Measurements from ENCODE around the gene SLC39A11. TPM values are rescaled to one million over a fixed set of nuclear protein-coding genes. Genes with fewer than 3 reads are reported as not detected.
"Not testable (repeated sequence)": the region's sequence is repeated elsewhere in the genome, so short reads cannot be mapped to it uniquely, and the experiment has no call there.

SLC39A11 gene
- total RNA-seq, 2 donors from 2014 or later, result 21.5 to 26.4 TPM

GRCh38 chr17:72999474-72999873 is 93.0 kb downstream of the SLC39A11 start:
- not testable (repeated sequence) for ATAC-seq (replicated peaks in 1 of 2); DNase-seq; H3K4me3 Mint-ChIP-seq; H3K27me3 Mint-ChIP-seq (ENCODE audit: low read depth); H3K4me1 Mint-ChIP-seq (ENCODE audit: low read depth); H3K36me3 Mint-ChIP-seq (ENCODE audit: insufficient read depth in 2 of 2); H3K9me3 Mint-ChIP-seq; H3K27ac Mint-ChIP-seq

DNA sequence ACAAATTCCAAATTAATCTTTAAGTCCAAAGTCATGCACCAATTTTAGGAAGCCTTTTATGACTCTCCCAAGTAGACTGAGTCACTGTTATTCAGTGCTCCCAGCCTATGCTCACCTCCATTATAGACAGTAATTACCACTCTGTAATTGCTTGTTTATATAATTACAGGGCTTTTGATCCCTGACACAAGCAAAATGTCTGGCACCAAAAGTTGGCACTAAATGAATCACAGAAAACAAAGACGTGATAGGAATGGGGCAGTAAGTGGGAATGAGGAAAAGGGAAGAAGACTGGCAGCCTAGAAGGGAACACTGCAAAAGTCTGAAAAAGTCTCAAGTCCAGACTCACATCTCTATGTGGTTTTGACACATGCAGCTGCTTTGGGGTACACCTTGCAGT is 94.1 kb downstream of the SLC39A11 start:
- peaks cover 0 to 7% of the 10 kb centered on the region in 2 donors for H3K9me3 Mint-ChIP-seq
- peaks cover 4% of the 10 kb centered on the region for H3K4me1 Mint-ChIP-seq (ENCODE audit: low read depth)
- no peak overlapping the region for H3K4me3 Mint-ChIP-seq
- no peak for DNase-seq
- no peaks in the 10 kb centered on the region for H3K27me3 Mint-ChIP-seq (ENCODE audit: low read depth)
- no peak for ATAC-seq (replicated peaks in 1 of 2)
- peaks cover 1 to 3% of the 10 kb centered on the region in 2 donors for H3K36me3 Mint-ChIP-seq (ENCODE audit: insufficient read depth in 2 of 2)
- no peak overlapping the region for H3K27ac Mint-ChIP-seq

GRCh38 chr17:72997559-72997958 is 94.9 kb downstream of the SLC39A11 start:
- Mint-ChIP-seq H3K36me3 (ENCODE audit: insufficient read depth in 2 of 2) (peaks cover 1 to 3% of the 10 kb centered on the region in 2 donors), H3K4me3 (no peak overlapping the region), H3K9me3 (peaks cover 0 to 7% of the 10 kb centered on the region in 2 donors), H3K27ac (no peak overlapping the region), H3K4me1 (ENCODE audit: low read depth) (peaks cover 12% of the 10 kb centered on the region), H3K27me3 (ENCODE audit: low read depth) (no peaks in the 10 kb centered on the region)
- no peak for ATAC-seq (replicated peaks in 1 of 2)
- no peak for DNase-seq

DNA sequence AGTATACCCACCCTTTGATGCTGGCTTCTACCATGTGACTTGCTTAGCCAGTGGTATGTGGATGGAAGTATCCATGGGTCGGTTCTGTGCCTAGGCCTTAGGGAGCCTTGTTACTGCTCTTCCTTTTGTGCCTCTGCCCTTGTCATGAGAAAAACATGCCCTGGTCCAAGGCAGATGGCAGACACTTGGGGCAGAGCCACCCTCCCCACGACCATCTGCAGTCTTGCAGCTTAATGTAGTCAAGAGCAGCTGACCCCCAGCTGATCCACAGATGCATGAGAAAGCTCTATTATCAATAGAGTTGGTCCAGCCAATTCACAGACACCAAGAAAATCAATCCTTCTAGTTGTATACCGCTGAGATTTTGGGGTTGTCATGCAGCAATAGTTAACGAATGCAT is 95.7 kb downstream of the SLC39A11 start:
- Mint-ChIP-seq H3K27me3 (ENCODE audit: low read depth) (no peaks in the 10 kb centered on the region), H3K36me3 (ENCODE audit: insufficient read depth in 2 of 2) (peaks cover 1 to 3% of the 10 kb centered on the region in 2 donors), H3K27ac (no peak overlapping the region), H3K4me3 (no peak overlapping the region), H3K4me1 (ENCODE audit: low read depth) (peaks cover 16% of the 10 kb centered on the region), H3K9me3 (peaks cover 0 to 7% of the 10 kb centered on the region in 2 donors)
- ATAC-seq (replicated peaks in 1 of 2) (no peak), DNase-seq (no peak)

GRCh38 chr17:72995008-72995656 is 97.4 kb downstream of the SLC39A11 start:
- DNase-seq, result no peak
- H3K9me3 Mint-ChIP-seq, result peaks cover 0 to 7% of the 10 kb centered on the region in 2 donors
- H3K4me1 Mint-ChIP-seq (ENCODE audit: low read depth), result peaks cover 16% of the 10 kb centered on the region
- ATAC-seq (replicated peaks in 1 of 2), result no peak
- no peaks in the 10 kb centered on the region for H3K27me3 Mint-ChIP-seq (ENCODE audit: low read depth)
- no peak overlapping the region for H3K27ac Mint-ChIP-seq
- no peak overlapping the region for H3K4me3 Mint-ChIP-seq
- H3K36me3 Mint-ChIP-seq (ENCODE audit: insufficient read depth in 2 of 2), result peaks cover 1 to 3% of the 10 kb centered on the region in 2 donors

DNA sequence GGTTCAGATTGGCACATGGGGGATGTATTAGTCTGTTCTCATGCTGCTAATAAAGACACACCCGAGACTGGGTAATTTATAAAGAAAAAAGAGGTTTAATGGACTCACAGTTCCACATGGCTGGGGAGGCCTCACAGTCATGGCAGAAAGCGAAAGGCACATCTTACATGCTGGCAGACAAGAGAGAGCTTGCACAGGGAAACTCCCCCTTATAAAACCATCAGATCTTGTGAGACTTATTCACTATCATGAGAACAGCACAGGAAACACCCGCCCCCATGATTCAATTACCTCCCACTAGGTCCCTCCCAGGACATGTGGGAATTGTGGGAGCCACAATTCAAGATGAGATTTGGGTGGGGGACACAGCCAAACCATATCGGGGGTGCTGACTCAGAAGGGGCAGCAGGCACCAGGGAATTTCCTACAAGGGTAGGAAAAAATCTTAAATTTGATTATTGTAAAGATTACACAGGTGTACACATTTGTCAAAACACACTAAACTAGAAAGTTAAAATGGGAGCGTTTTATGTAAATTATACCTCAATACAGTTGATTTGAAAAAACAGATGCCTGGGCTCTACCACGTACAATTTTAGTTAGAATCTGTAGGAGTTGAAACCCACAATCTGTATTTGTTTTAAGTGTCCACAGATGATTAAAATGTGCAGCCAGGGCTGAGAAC is 99.6 kb downstream of the SLC39A11 start:
- not testable (repeated sequence) for H3K36me3 Mint-ChIP-seq (ENCODE audit: insufficient read depth in 2 of 2); H3K27me3 Mint-ChIP-seq (ENCODE audit: low read depth); H3K9me3 Mint-ChIP-seq
- ATAC-seq (replicated peaks in 1 of 2) (peak; percentile 36 to 62), DNase-seq (peak; percentile 12 to 16)
- peaks cover 16% of the 10 kb centered on the region for H3K4me1 Mint-ChIP-seq (ENCODE audit: low read depth)
- peak overlapping the region; percentile 28 for H3K27ac Mint-ChIP-seq
- H3K4me3 Mint-ChIP-seq, result peak overlapping the region; percentile 31 to 52

GRCh38 chr17:72991651-72992050 is 100.8 kb downstream of the SLC39A11 start:
- H3K9me3 Mint-ChIP-seq, result peaks cover 0 to 7% of the 10 kb centered on the region in 2 donors
- ATAC-seq (replicated peaks in 1 of 2) (no peak), DNase-seq (no peak)
- H3K27me3 Mint-ChIP-seq (ENCODE audit: low read depth), result no peaks in the 10 kb centered on the region
- H3K36me3 Mint-ChIP-seq (ENCODE audit: insufficient read depth in 2 of 2), result peaks cover 0 to 3% of the 10 kb centered on the region in 2 donors
- H3K4me1 Mint-ChIP-seq (ENCODE audit: low read depth), result peaks cover 16% of the 10 kb centered on the region
- H3K4me3 Mint-ChIP-seq, result no peak overlapping the region
- no peak overlapping the region for H3K27ac Mint-ChIP-seq

DNA sequence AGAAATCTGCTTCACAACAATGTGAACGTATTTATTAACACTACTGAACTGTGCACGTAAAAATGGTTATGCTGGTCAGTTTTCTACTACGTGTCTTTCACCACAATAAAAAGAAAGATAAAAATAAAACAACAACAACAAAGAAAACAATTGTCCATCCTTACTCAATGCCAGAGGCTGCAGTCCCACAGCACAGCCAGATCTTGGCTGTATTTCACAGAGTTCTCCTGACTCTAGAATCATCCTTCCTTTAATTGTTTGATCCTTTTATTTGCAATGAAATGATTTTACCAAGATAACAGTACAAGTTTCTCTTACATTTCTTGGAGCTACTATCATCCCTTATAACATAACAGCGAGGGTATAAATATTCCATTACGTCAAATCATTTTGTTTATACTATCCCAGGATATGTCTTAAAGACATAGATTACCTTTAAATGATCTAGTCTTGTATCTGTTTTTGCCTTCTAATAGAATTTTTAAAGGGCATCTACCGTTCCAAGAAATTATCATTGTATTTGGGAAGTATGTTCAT is 103.3 kb downstream of the SLC39A11 start:
- Mint-ChIP-seq H3K4me1 (ENCODE audit: low read depth) (peaks cover 21% of the 10 kb centered on the region), H3K4me3 (no peak overlapping the region), H3K9me3 (no peaks in the 10 kb centered on the region), H3K27ac (no peak overlapping the region), H3K36me3 (ENCODE audit: insufficient read depth in 2 of 2) (no peaks in the 10 kb centered on the region), H3K27me3 (ENCODE audit: low read depth) (no peaks in the 10 kb centered on the region)
- ATAC-seq (replicated peaks in 1 of 2) (no peak), DNase-seq (no peak)

DNA sequence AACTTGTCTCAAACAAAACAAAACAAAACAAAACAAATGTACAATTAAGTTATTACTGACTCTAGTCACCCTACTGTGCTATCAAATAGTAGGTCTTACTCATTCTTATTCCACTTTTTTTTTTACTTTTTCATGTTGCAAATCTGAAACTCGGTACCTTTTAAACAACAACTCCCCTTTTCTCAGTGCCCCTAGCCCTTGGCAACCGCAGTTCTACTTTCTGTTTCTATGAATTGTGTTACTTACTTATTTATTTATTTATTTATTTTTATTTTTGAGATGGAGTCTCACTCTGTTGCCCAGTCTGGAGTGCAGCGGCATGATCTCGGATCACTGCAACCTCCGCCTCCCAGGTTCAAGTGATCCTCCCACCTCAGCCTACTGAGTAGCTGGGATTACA is 104.0 kb downstream of the SLC39A11 start:
- Mint-ChIP-seq H3K27ac (no peak overlapping the region), H3K36me3 (ENCODE audit: insufficient read depth in 2 of 2) (no peaks in the 10 kb centered on the region), H3K4me1 (ENCODE audit: low read depth) (peaks cover 18% of the 10 kb centered on the region), H3K27me3 (ENCODE audit: low read depth) (no peaks in the 10 kb centered on the region), H3K4me3 (no peak overlapping the region), H3K9me3 (no peaks in the 10 kb centered on the region)
- no peak for DNase-seq
- ATAC-seq (replicated peaks in 1 of 2), result no peak

GRCh38 chr17:72987166-72987565 is 105.3 kb downstream of the SLC39A11 start:
- Mint-ChIP-seq H3K4me1 (ENCODE audit: low read depth) (peaks cover 5% of the 10 kb centered on the region), H3K36me3 (ENCODE audit: insufficient read depth in 2 of 2) (no peaks in the 10 kb centered on the region), H3K4me3 (no peak overlapping the region), H3K9me3 (no peaks in the 10 kb centered on the region), H3K27me3 (ENCODE audit: low read depth) (no peaks in the 10 kb centered on the region), H3K27ac (no peak overlapping the region)
- ATAC-seq (replicated peaks in 1 of 2), result no peak
- no peak for DNase-seq

DNA sequence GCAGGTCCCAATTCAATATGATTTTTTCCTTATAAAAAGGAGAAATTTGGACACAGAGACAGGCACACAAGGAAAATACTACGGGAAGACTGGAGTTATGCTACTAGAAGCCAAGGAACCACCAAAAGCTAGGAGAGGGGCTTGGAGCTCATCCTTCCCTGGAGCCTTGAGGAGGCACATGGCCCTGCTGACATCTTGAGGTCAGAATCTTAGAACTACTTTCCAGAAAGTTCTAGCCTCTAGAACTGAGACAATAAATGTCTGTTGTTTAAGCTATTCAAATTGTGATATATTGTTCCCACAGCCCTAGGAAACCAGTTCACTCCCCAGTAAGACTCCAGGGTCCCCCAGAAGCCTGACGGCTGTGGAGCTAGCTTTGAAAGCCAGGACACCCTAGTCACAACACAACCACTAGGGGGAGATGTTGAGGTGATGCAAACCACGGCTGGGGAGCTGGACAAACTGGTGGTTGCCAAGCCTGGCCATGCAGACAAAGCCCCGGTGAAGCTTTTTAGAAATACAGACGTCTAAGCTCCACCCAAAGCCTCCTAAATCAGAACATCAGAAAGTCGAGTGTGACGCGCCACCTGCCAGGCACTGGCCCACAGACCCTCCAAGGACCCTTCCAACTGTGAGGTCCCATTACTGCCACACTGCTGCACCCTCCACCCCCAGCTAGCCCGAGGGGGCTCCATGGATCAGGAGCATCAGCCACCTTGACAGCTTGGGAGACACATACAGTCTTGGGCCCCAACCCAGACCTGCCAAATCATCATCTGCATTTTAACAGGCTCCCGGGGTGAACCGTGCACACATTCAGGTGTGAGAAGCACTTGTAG is 106.4 kb downstream of the SLC39A11 start:
- Mint-ChIP-seq H3K36me3 (ENCODE audit: insufficient read depth in 2 of 2) (no peaks in the 10 kb centered on the region), H3K27ac (no peak overlapping the region)

GRCh38 chr17:72984926-72985325 is 107.6 kb downstream of the SLC39A11 start:
- Mint-ChIP-seq H3K27ac (no peak overlapping the region), H3K4me1 (ENCODE audit: low read depth) (peaks cover 5% of the 10 kb centered on the region), H3K4me3 (no peak overlapping the region), H3K9me3 (no peaks in the 10 kb centered on the region), H3K27me3 (ENCODE audit: low read depth) (no peaks in the 10 kb centered on the region), H3K36me3 (ENCODE audit: insufficient read depth in 2 of 2) (no peaks in the 10 kb centered on the region)
- ATAC-seq (replicated peaks in 1 of 2) (no peak), DNase-seq (no peak)

More for the DNA sequence above, 106.4 kb downstream of the SLC39A11 start:
- ATAC-seq (replicated peaks in 1 of 2), result peak; percentile 62 to 71
- DNase-seq, result peak; percentile 49 to 69
- H3K4me1 Mint-ChIP-seq (ENCODE audit: low read depth), result peaks cover 5% of the 10 kb centered on the region
- H3K9me3 Mint-ChIP-seq, result no peaks in the 10 kb centered on the region
- H3K4me3 Mint-ChIP-seq, result no peak overlapping the region
- no peaks in the 10 kb centered on the region for H3K27me3 Mint-ChIP-seq (ENCODE audit: low read depth)

Measured in activated T-cell treated with anti-CD3 and anti-CD28 coated beads, Interleukin-2, amount 50 U/mL, for 72 hours (primary cell).